Naive B cell (primary cell): ENCODE data around the gene ZNF770. TPM values are rescaled to one million over a fixed set of nuclear protein-coding genes. Genes with fewer than 3 reads are reported as not detected.
"Not testable (repeated sequence)": the region's sequence is repeated elsewhere in the genome, so short reads cannot be mapped to it uniquely, and the experiment has no call there.

Experiments
- ATAC-seq, 2 donors: fragments of 150-1000 bp; cut with Tn5 transposase; 2 replicates each; pipeline ENCODE4 v1.10.0; 2021; ENCODE audit warnings: low read depth in 2 of 2, mild to moderate bottlenecking in 2 of 2, moderate library complexity in 2 of 2
- DNase-seq: peaks from one replicate; pipeline ENCODE4 v3.0.0; 2022
- H3K27ac Mint-ChIP-seq, 6 donors: one replicate each; pipeline ENCODE4 v1.8.0; 2020 to 2022; ENCODE audit warnings: mild to moderate bottlenecking in 6 of 6, mixed read lengths in 6 of 6, moderate library complexity in 5 of 6, inconsistent platforms in 2 of 6
- H3K27me3 Mint-ChIP-seq, 3 donors: one replicate each; pipeline ENCODE4 v1.8.0; 2021 to 2022; ENCODE audit warnings: mixed read lengths in 3 of 3, mild to moderate bottlenecking in 1 of 3
- H3K36me3 Mint-ChIP-seq, 2 donors: one replicate each; pipeline ENCODE4 v1.8.0; 2020 to 2022; ENCODE audit warnings: mixed read lengths in 2 of 2, inconsistent platforms in 1 of 2, mild to moderate bottlenecking in 1 of 2
- H3K4me1 Mint-ChIP-seq, 3 donors: one replicate each; pipeline ENCODE4 v1.8.0; 2020 to 2022; ENCODE audit warnings: mixed read lengths in 3 of 3, inconsistent platforms in 1 of 3, mild to moderate bottlenecking in 1 of 3, moderate library complexity in 1 of 3
- H3K4me3 Mint-ChIP-seq, 8 donors: one replicate each; pipeline ENCODE4 v1.8.0; 2020 to 2022; ENCODE audit warnings: mild to moderate bottlenecking in 8 of 8, mixed read lengths in 8 of 8, moderate library complexity in 8 of 8, inconsistent platforms in 2 of 8
- H3K9me3 Mint-ChIP-seq, 7 donors: one replicate each; pipeline ENCODE4 v1.8.0; 2020 to 2022; ENCODE audit warnings: mixed read lengths in 7 of 7, mild to moderate bottlenecking in 5 of 7, inconsistent platforms in 2 of 7, moderate library complexity in 1 of 7
- polyA plus RNA-seq, 6 donors: library from polyadenylated mRNA; unstranded; fragments of 300-500 nt; fragmentation: Illumina TruSeq; gene quantifications; one replicate each; pipeline ENCODE4 v1.2.3, GENCODE V29; 2021; ENCODE audit warnings: low read depth in 6 of 6

Gene ZNF770
- polyA plus RNA-seq, 6 donors from 2014 or later = 67.4 to 180 (median 148) TPM

- H3K4me3 Mint-ChIP-seq = peak overlapping the region in 1 of 8 donors; percentile 63
- H3K36me3 Mint-ChIP-seq = peaks cover 8 to 26% of the 10 kb centered on the region in 2 donors
- H3K4me1 Mint-ChIP-seq = peaks cover 41 to 47% (median 47%) of the 10 kb centered on the region in 3 donors
- DNase-seq (no peak), ATAC-seq (no peak)
- H3K9me3 Mint-ChIP-seq = no peaks in the 10 kb centered on the region
- no peak overlapping the region for H3K27ac Mint-ChIP-seq
- H3K27me3 Mint-ChIP-seq = no peaks in the 10 kb centered on the region
Observed at GRCh38 chr15:34964277-34964676, 23.8 kb downstream of the ZNF770 start.

- Mint-ChIP-seq H3K4me1 (peaks cover 0 to 8% (median 0%) of the 10 kb centered on the region in 3 donors), H3K36me3 (peaks cover 10% of the 10 kb centered on the region in 2 donors), H3K27ac (no peak overlapping the region), H3K27me3 (no peaks in the 10 kb centered on the region), H3K9me3 (peaks cover 0 to 3% (median 0%) of the 10 kb centered on the region in 7 donors), H3K4me3 (no peak overlapping the region)
- ATAC-seq (no peak), DNase-seq (no peak)
Observed at GRCh38 chr15:34953851-34954250, 34.2 kb downstream of the ZNF770 start.

- Mint-ChIP-seq H3K36me3 (peaks cover 10 to 18% of the 10 kb centered on the region in 2 donors), H3K9me3 (peaks cover 0 to 3% (median 0%) of the 10 kb centered on the region in 7 donors), H3K4me1 (peaks cover 0 to 8% (median 0%) of the 10 kb centered on the region in 3 donors), H3K27me3 (no peaks in the 10 kb centered on the region), H3K4me3 (no peak overlapping the region), H3K27ac (no peak overlapping the region)
- DNase-seq (no peak), ATAC-seq (no peak)
Observed at GRCh38 chr15:34952481-34952880, 35.6 kb downstream of the ZNF770 start.

GRCh38 chr15:34951993-34952392, 36.1 kb downstream of the ZNF770 start:
- H3K27ac Mint-ChIP-seq = peak overlapping the region in 1 of 6 donors; percentile 29
- peaks cover 0 to 8% (median 0%) of the 10 kb centered on the region in 3 donors for H3K4me1 Mint-ChIP-seq
- H3K9me3 Mint-ChIP-seq = peaks cover 0 to 3% (median 0%) of the 10 kb centered on the region in 7 donors
- ATAC-seq (no peak), DNase-seq (no peak)
- no peak overlapping the region for H3K4me3 Mint-ChIP-seq
- H3K36me3 Mint-ChIP-seq = peaks cover 10 to 19% of the 10 kb centered on the region in 2 donors
- no peaks in the 10 kb centered on the region for H3K27me3 Mint-ChIP-seq

GRCh38 chr15:34944936-34945335, 43.2 kb downstream of the ZNF770 start:
- Mint-ChIP-seq H3K4me3 (no peak overlapping the region), H3K36me3 (peaks cover 8 to 29% of the 10 kb centered on the region in 2 donors), H3K4me1 (no peaks in the 10 kb centered on the region), H3K27me3 (no peaks in the 10 kb centered on the region), H3K27ac (no peak overlapping the region), H3K9me3 (no peaks in the 10 kb centered on the region)
- no peak for ATAC-seq
- DNase-seq = no peak

- Mint-ChIP-seq H3K27me3 (no peaks in the 10 kb centered on the region), H3K27ac (no peak overlapping the region), H3K36me3 (peaks cover 13 to 29% of the 10 kb centered on the region in 2 donors), H3K9me3 (no peaks in the 10 kb centered on the region), H3K4me3 (no peak overlapping the region), H3K4me1 (no peaks in the 10 kb centered on the region)
- ATAC-seq = no peak
- DNase-seq = no peak
Observed at GRCh38 chr15:34943711-34944110, 44.4 kb downstream of the ZNF770 start.

GRCh38 chr15:34943264-34943663, 44.8 kb downstream of the ZNF770 start:
- peaks cover 13 to 29% of the 10 kb centered on the region in 2 donors for H3K36me3 Mint-ChIP-seq
- not testable (repeated sequence) for ATAC-seq, H3K9me3 Mint-ChIP-seq, H3K4me3 Mint-ChIP-seq, DNase-seq, H3K4me1 Mint-ChIP-seq, H3K27me3 Mint-ChIP-seq, H3K27ac Mint-ChIP-seq

- peaks cover 13 to 20% of the 10 kb centered on the region in 2 donors for H3K36me3 Mint-ChIP-seq
- no peak overlapping the region for H3K27ac Mint-ChIP-seq
- no peaks in the 10 kb centered on the region for H3K4me1 Mint-ChIP-seq
- no peak for DNase-seq
- H3K9me3 Mint-ChIP-seq = no peaks in the 10 kb centered on the region
- no peak overlapping the region for H3K4me3 Mint-ChIP-seq
- no peak for ATAC-seq
- H3K27me3 Mint-ChIP-seq = no peaks in the 10 kb centered on the region
Observed at GRCh38 chr15:34942363-34942762, 45.7 kb downstream of the ZNF770 start.

GRCh38 chr15:34941831-34942230, 46.3 kb downstream of the ZNF770 start:
- no peak overlapping the region for H3K27ac Mint-ChIP-seq
- H3K4me1 Mint-ChIP-seq = no peaks in the 10 kb centered on the region
- no peaks in the 10 kb centered on the region for H3K9me3 Mint-ChIP-seq
- H3K36me3 Mint-ChIP-seq = peaks cover 13 to 20% of the 10 kb centered on the region in 2 donors
- DNase-seq (no peak), ATAC-seq (no peak)
- no peaks in the 10 kb centered on the region for H3K27me3 Mint-ChIP-seq
- H3K4me3 Mint-ChIP-seq = no peak overlapping the region

GRCh38 chr15:34941185-34941698, 46.8 kb downstream of the ZNF770 start:
- no peak overlapping the region for H3K27ac Mint-ChIP-seq
- H3K27me3 Mint-ChIP-seq = no peaks in the 10 kb centered on the region
- no peaks in the 10 kb centered on the region for H3K9me3 Mint-ChIP-seq
- H3K36me3 Mint-ChIP-seq = peaks cover 15 to 20% of the 10 kb centered on the region in 2 donors
- ATAC-seq (no peak), DNase-seq (no peak)
- H3K4me3 Mint-ChIP-seq = no peak overlapping the region
- H3K4me1 Mint-ChIP-seq = no peaks in the 10 kb centered on the region

GRCh38 chr15:34933432-34933975, 54.6 kb downstream of the ZNF770 start:
- no peak for DNase-seq
- Mint-ChIP-seq H3K4me1 (no peaks in the 10 kb centered on the region), H3K9me3 (peaks cover 0 to 6% (median 0%) of the 10 kb centered on the region in 7 donors), H3K4me3 (no peak overlapping the region), H3K27ac (peak overlapping the region in 1 of 6 donors; percentile 62), H3K27me3 (no peaks in the 10 kb centered on the region), H3K36me3 (peaks cover 21 to 31% of the 10 kb centered on the region in 2 donors)
- no peak for ATAC-seq

GRCh38 chr15:34928349-34928748, 59.7 kb downstream of the ZNF770 start:
- not testable (repeated sequence) for H3K4me1 Mint-ChIP-seq, H3K4me3 Mint-ChIP-seq, ATAC-seq, DNase-seq, H3K9me3 Mint-ChIP-seq, H3K27ac Mint-ChIP-seq, H3K27me3 Mint-ChIP-seq
- peaks cover 18 to 51% of the 10 kb centered on the region in 2 donors for H3K36me3 Mint-ChIP-seq
